ENCODE measurements around the gene SLC6A18. TPM values are rescaled to one million over a fixed set of nuclear protein-coding genes. Genes with fewer than 3 reads are reported as not detected.
"Not testable (repeated sequence)": the region's sequence is repeated elsewhere in the genome, so short reads cannot be mapped to it uniquely, and the experiment has no call there.

Gene SLC6A18
- total RNA-seq, 3 donors from 2014 or later: 0.89 TPM; not detected in 2

- H3K36me3 ChIP-seq (ENCODE audit: low read depth): no peaks in the 10 kb centered on the region
- no peak overlapping the region for H3K4me3 ChIP-seq
- DNase-seq: no peak
- intact Hi-C loops (cut with DNase I, micrococcal nuclease): no loop called here
- no peaks in the 10 kb centered on the region for H3K9me3 ChIP-seq
- no peak for TF ChIP-seq CTCF (IDR thresholded peaks at IDR 0.05)
- ATAC-seq: no peak
- H3K4me1 ChIP-seq (ENCODE audit: low read depth): no peaks in the 10 kb centered on the region
Measured at GRCh38 chr5:1270933-1271914, 46.0 kb downstream of the SLC6A18 start.

GRCh38 chr5:1272201-1272600 is 47.0 kb downstream of the SLC6A18 start:
- DNase-seq: no peak
- Histone ChIP-seq H3K4me3 (no peak overlapping the region), H3K9me3 (no peaks in the 10 kb centered on the region), H3K36me3 (ENCODE audit: low read depth) (no peaks in the 10 kb centered on the region), H3K4me1 (ENCODE audit: low read depth) (no peaks in the 10 kb centered on the region)
- no peak for ATAC-seq
- no peak for TF ChIP-seq CTCF (IDR thresholded peaks at IDR 0.05)
- intact Hi-C loops (cut with DNase I, micrococcal nuclease): no loop called here

- TF ChIP-seq CTCF (IDR thresholded peaks at IDR 0.05): no peak
- Histone ChIP-seq H3K4me3 (no peak overlapping the region), H3K9me3 (no peaks in the 10 kb centered on the region), H3K4me1 (ENCODE audit: low read depth) (no peaks in the 10 kb centered on the region), H3K36me3 (ENCODE audit: low read depth) (no peaks in the 10 kb centered on the region)
- DNase-seq (no peak), ATAC-seq (no peak)
- intact Hi-C loops (cut with DNase I, micrococcal nuclease): no loop called here
Measured at GRCh38 chr5:1273745-1274144, 48.6 kb downstream of the SLC6A18 start.

- H3K9me3 ChIP-seq: no peaks in the 10 kb centered on the region
- TF ChIP-seq CTCF (IDR thresholded peaks at IDR 0.05): no peak
- H3K4me3 ChIP-seq: no peak overlapping the region
- H3K4me1 ChIP-seq (ENCODE audit: low read depth): no peaks in the 10 kb centered on the region
- DNase-seq (no peak), ATAC-seq (no peak)
- intact Hi-C loops (cut with DNase I, micrococcal nuclease): no loop called here
- no peaks in the 10 kb centered on the region for H3K36me3 ChIP-seq (ENCODE audit: low read depth)
Measured at GRCh38 chr5:1274471-1274870, 49.3 kb downstream of the SLC6A18 start.

GRCh38 chr5:1275397-1276391 is 50.5 kb downstream of the SLC6A18 start:
- H3K36me3 ChIP-seq (ENCODE audit: low read depth); ATAC-seq; DNase-seq; H3K4me3 ChIP-seq; intact Hi-C loops (cut with DNase I, micrococcal nuclease); H3K9me3 ChIP-seq; H3K4me1 ChIP-seq (ENCODE audit: low read depth): not testable (repeated sequence)

Measured in mucosa of descending colon (tissue), 3 donors.